ENCODE data around the gene CDKL1. TPM values are rescaled to one million over a fixed set of nuclear protein-coding genes. Genes with fewer than 3 reads are reported as not detected.

CDKL1 gene
- total RNA-seq, 1 experiment from 2014 or later = 5.4 TPM

DNA sequence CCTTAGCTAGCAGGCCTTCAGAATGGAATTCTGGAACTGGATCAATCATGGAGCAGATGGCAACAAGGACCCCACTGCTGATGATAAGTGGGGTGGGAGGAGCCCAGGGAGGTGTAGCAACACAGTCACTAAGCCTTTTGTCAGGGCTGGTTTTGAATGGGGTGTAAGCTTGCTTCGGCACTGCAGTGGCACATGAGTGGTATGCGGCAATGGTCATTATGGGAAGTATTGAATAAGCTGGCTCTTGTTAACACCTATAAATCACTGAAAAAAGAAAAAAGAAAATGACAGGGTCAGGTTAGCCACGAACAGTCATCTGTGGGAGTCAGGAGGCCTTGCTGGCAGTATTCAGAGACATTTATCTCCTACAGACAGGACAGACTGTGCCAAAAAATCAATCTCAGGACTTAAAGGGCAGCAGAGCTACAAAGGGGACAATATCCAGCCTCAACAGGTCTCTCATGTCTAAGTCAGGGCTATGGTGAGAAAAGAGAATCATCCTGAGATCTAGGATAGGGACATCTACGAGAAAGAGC lies 19.1 kb downstream of the CDKL1 start:
- intact Hi-C loops (cut with micrococcal nuclease; ENCODE audit: unreplicated experiment) = no loop called here
- no peaks in the 10 kb centered on the region for H3K4me1 Mint-ChIP-seq (ENCODE audit: low read depth, unreplicated experiment)
- POLR2A ChIA-PET = no interaction called here
- CTCF ChIA-PET = no interaction called here
- TF ChIP-seq CTCF (IDR thresholded peaks at IDR 0.05; ENCODE audit: insufficient read depth in 1 of 2, low read depth in 1 of 2, low read length in 1 of 2, severe bottlenecking in 1 of 2, unreplicated experiment in 1 of 2) = no peak
- Histone ChIP-seq H3K27me3 (replicated peaks; ENCODE audit: control insufficient read depth, insufficient read depth, low read length) (no peaks in the 10 kb centered on the region), H3K36me3 (ENCODE audit: control insufficient read depth, insufficient read depth, low read length) (no peaks in the 10 kb centered on the region), H3K9me3 (no peaks in the 10 kb centered on the region), H3K4me3 (ENCODE audit: low read depth, low read length) (no peak overlapping the region), H3K4me1 (peaks cover 9% of the 10 kb centered on the region)
- no peak overlapping the region for H3K27ac Mint-ChIP-seq (ENCODE audit: unreplicated experiment)
- BruUV-seq (replicated peaks) = no TSS peak
- H3K9me3 Mint-ChIP-seq (ENCODE audit: unreplicated experiment) = no peaks in the 10 kb centered on the region
- no peak overlapping the region for H3K4me3 Mint-ChIP-seq (ENCODE audit: unreplicated experiment)
- peaks cover 6% of the 10 kb centered on the region for H3K36me3 Mint-ChIP-seq (ENCODE audit: insufficient read depth, unreplicated experiment)
- no peak for DNase-seq
- no peaks in the 10 kb centered on the region for H3K27me3 Mint-ChIP-seq (ENCODE audit: insufficient read depth, unreplicated experiment)

DNA sequence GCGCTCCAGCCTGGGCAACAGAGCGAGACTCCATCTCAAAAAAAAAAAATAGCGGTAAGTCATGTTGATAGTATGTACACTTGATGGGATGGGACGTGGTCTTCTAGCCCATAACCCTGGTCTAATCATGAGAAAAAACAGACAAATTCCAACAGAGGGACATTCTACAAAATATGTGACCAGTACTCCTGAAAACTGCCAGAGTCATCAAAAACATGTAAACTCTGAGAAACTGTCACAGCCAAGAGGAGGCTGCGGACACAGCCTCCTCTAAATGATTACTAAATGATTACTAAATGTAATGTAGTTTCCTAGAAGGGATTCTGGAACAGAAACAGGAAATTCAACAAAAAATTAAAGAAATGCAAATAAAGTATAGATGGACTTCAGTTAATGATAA lies 20.9 kb downstream of the CDKL1 start:
- peaks cover 6% of the 10 kb centered on the region for H3K36me3 Mint-ChIP-seq (ENCODE audit: insufficient read depth, unreplicated experiment)
- no TSS peak for BruUV-seq (replicated peaks)
- CTCF ChIA-PET = no interaction called here

GRCh38 chr14:50373959-50374358 lies 22.7 kb downstream of the CDKL1 start:
- no peaks in the 10 kb centered on the region for H3K9me3 ChIP-seq
- BruUV-seq (replicated peaks) = no TSS peak
- H3K4me1 ChIP-seq = no peaks in the 10 kb centered on the region
- no peak for TF ChIP-seq CTCF (IDR thresholded peaks at IDR 0.05; ENCODE audit: insufficient read depth in 1 of 2, low read depth in 1 of 2, low read length in 1 of 2, severe bottlenecking in 1 of 2, unreplicated experiment in 1 of 2)
- H3K27me3 ChIP-seq (replicated peaks; ENCODE audit: control insufficient read depth, insufficient read depth, low read length) = no peaks in the 10 kb centered on the region
- ChIA-PET POLR2A (no interaction called here), CTCF (no interaction called here)
- Mint-ChIP-seq H3K27me3 (ENCODE audit: insufficient read depth, unreplicated experiment) (no peaks in the 10 kb centered on the region), H3K4me3 (ENCODE audit: unreplicated experiment) (no peak overlapping the region), H3K4me1 (ENCODE audit: low read depth, unreplicated experiment) (no peaks in the 10 kb centered on the region), H3K36me3 (ENCODE audit: insufficient read depth, unreplicated experiment) (no peaks in the 10 kb centered on the region), H3K9me3 (ENCODE audit: unreplicated experiment) (no peaks in the 10 kb centered on the region), H3K27ac (ENCODE audit: unreplicated experiment) (no peak overlapping the region)
- H3K4me3 ChIP-seq (ENCODE audit: low read depth, low read length) = no peak overlapping the region
- DNase-seq = no peak
- no peaks in the 10 kb centered on the region for H3K36me3 ChIP-seq (ENCODE audit: control insufficient read depth, insufficient read depth, low read length)
- intact Hi-C loops (cut with micrococcal nuclease; ENCODE audit: unreplicated experiment) = no loop called here

More for the DNA sequence above, 20.9 kb downstream of the CDKL1 start:
- H3K4me3 ChIP-seq (ENCODE audit: low read depth, low read length) = no peak overlapping the region
- DNase-seq = no peak
- Mint-ChIP-seq H3K4me3 (ENCODE audit: unreplicated experiment) (no peak overlapping the region), H3K9me3 (ENCODE audit: unreplicated experiment) (no peaks in the 10 kb centered on the region), H3K27ac (ENCODE audit: unreplicated experiment) (no peak overlapping the region), H3K27me3 (ENCODE audit: insufficient read depth, unreplicated experiment) (no peaks in the 10 kb centered on the region), H3K4me1 (ENCODE audit: low read depth, unreplicated experiment) (no peaks in the 10 kb centered on the region)
- TF ChIP-seq CTCF (IDR thresholded peaks at IDR 0.05; ENCODE audit: insufficient read depth in 1 of 2, low read depth in 1 of 2, low read length in 1 of 2, severe bottlenecking in 1 of 2, unreplicated experiment in 1 of 2) = no peak
- H3K9me3 ChIP-seq = no peaks in the 10 kb centered on the region
- H3K4me1 ChIP-seq = no peaks in the 10 kb centered on the region
- no peaks in the 10 kb centered on the region for H3K36me3 ChIP-seq (ENCODE audit: control insufficient read depth, insufficient read depth, low read length)
- POLR2A ChIA-PET = no interaction called here
- intact Hi-C loops (cut with micrococcal nuclease; ENCODE audit: unreplicated experiment) = no loop called here
- no peaks in the 10 kb centered on the region for H3K27me3 ChIP-seq (replicated peaks; ENCODE audit: control insufficient read depth, insufficient read depth, low read length)
